ENCODE data around the gene FAM98B. TPM values are rescaled to one million over a fixed set of nuclear protein-coding genes. Genes with fewer than 3 reads are reported as not detected.

The FAM98B gene
- total and polyA plus RNA-seq, 10 of the 15 experiments (the other 5 are each of a cell fraction or from before 2014, with no cell fraction given): 1.3 to 36.7 (median 10.9) TPM

DNA sequence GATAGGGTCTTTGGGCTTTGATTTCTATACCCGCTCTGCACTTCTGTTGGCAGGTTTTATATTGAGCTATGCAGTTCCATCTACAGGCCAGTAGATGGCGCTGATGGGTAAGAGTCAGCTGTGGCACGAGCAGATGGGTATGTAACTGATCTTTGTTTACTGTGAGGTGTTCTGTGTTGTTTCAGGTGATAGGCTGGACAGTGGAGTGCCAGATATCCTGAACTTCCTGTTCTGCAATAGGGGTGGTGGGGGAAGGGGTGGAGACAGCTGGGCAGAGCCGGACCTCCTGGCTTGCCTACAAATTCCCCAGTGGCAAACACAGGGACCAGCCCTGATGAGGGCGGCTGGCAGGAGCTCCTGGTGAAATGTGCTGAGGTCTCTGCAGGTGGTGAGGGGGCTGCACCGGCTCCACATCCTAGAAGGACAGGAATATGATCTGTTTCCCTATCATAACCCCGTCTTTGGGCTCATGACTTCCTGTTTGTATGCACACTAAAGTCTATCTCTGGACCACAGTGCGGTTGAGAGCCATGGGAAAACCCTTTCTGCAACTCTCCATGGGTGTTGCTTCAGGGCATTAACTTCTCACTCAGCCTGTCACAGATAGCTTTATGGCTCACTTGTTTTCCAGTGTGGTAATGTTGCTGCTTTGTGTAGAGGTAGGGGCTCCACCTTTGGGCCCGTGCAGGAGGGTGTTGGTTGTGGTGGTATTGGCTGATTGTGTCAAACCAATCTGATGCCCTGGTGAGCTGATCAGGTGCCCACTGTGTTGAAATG, 13.4 kb upstream of the FAM98B start (continued):
- TF ChIP-seq, protein P1, sequence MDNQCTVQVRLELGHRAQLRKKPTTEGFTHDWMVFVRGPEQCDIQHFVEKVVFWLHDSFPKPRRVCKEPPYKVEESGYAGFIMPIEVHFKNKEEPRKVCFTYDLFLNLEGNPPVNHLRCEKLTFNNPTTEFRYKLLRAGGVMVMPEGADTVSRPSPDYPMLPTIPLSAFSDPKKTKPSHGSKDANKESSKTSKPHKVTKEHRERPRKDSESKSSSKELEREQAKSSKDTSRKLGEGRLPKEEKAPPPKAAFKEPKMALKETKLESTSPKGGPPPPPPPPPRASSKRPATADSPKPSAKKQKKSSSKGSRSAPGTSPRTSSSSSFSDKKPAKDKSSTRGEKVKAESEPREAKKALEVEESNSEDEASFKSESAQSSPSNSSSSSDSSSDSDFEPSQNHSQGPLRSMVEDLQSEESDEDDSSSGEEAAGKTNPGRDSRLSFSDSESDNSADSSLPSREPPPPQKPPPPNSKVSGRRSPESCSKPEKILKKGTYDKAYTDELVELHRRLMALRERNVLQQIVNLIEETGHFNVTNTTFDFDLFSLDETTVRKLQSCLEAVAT (IDR thresholded peaks at IDR 0.05): peak; percentile 27; the same call in 1 of the 2 replicates
- TF ChIP-seq, protein P2, sequence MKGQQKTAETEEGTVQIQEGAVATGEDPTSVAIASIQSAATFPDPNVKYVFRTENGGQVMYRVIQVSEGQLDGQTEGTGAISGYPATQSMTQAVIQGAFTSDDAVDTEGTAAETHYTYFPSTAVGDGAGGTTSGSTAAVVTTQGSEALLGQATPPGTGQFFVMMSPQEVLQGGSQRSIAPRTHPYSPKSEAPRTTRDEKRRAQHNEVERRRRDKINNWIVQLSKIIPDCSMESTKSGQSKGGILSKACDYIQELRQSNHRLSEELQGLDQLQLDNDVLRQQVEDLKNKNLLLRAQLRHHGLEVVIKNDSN (IDR thresholded peaks at IDR 0.05; ENCODE audit: borderline replicate concordance, extremely low read length, insufficient read depth, low read depth, low read length): no peak
- TF ChIP-seq ZNF217 (IDR thresholded peaks at IDR 0.05) (no peak), RFX5 (IDR thresholded peaks at IDR 0.05; ENCODE audit: low read depth, low read length) (no peak), NBN (IDR thresholded peaks at IDR 0.05) (peak; percentile 70; the same call in 1 of the 2 replicates), SMC3 (IDR thresholded peaks at IDR 0.05; ENCODE audit: borderline replicate concordance, low read length) (peak; percentile 79), RAD51 (IDR thresholded peaks at IDR 0.05) (peak; percentile 48; the same call in 1 of the 2 replicates), BHLHE40 (IDR thresholded peaks at IDR 0.05; ENCODE audit: borderline replicate concordance in 1 of 2, low read depth in 2 of 2, low read length in 1 of 2) (peak; percentile 86 to 92), POU2F2 (IDR thresholded peaks at IDR 0.05; ENCODE audit: borderline replicate concordance, low read depth, low read length) (peak; percentile 43; the same call in 1 of the 3 replicates), SIN3A (IDR thresholded peaks at IDR 0.05; ENCODE audit: low read depth, low read length) (peak; percentile 52; the same call in 1 of the 2 replicates), YY1 (IDR thresholded peaks at IDR 0.05; ENCODE audit: low read depth, low read length) (peak; percentile 51; the same call in 1 of the 2 replicates), IKZF2 (IDR thresholded peaks at IDR 0.05) (peak; percentile 62 to 79; a peak in 3 of 4 replicates), IKZF1 (conservative IDR thresholded peaks at IDR 0.05) (peak; percentile 69; the same call in 1 of the 2 replicates), TCF12 (IDR thresholded peaks at IDR 0.05; ENCODE audit: low read depth, low read length) (peak; percentile 48; the same call in 1 of the 2 replicates)
- TF ChIP-seq, protein P3, sequence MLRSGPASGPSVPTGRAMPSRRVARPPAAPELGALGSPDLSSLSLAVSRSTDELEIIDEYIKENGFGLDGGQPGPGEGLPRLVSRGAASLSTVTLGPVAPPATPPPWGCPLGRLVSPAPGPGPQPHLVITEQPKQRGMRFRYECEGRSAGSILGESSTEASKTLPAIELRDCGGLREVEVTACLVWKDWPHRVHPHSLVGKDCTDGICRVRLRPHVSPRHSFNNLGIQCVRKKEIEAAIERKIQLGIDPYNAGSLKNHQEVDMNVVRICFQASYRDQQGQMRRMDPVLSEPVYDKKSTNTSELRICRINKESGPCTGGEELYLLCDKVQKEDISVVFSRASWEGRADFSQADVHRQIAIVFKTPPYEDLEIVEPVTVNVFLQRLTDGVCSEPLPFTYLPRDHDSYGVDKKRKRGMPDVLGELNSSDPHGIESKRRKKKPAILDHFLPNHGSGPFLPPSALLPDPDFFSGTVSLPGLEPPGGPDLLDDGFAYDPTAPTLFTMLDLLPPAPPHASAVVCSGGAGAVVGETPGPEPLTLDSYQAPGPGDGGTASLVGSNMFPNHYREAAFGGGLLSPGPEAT (IDR thresholded peaks at IDR 0.05; ENCODE audit: low read depth): peak; percentile 53; the same call in 1 of the 2 replicates

Data from GM12878 (cell line).